Osteoblast (primary cell): ENCODE data around the gene CADM4. TPM values are rescaled to one million over a fixed set of nuclear protein-coding genes. Genes with fewer than 3 reads are reported as not detected.

Experiments used
- DNase-seq: peaks from one replicate; pipeline ENCODE4 v3.0.0; 2011; ENCODE audit warnings: low spot score, mixed read lengths; ENCODE audit not compliant: insufficient read length; ENCODE audit errors: missing footprints
- H2AFZ ChIP-seq: 2 replicates; pipeline ENCODE4 v1.6.0; 2011; ENCODE audit warnings: mild to moderate bottlenecking, low read length
- H3K27ac ChIP-seq: 2 replicates; pipeline ENCODE4 v1.5.1; 2011; ENCODE audit warnings: mild to moderate bottlenecking, low read depth, low read length, moderate library complexity
- H3K27me3 ChIP-seq: 2 replicates; pipeline ENCODE4 v1.6.0; 2012; ENCODE audit warnings: mild to moderate bottlenecking, control low read depth, inconsistent platforms, low read length, moderate library complexity; ENCODE audit not compliant: insufficient read depth
- H3K36me3 ChIP-seq: 2 replicates; pipeline ENCODE4 v1.5.1; 2011; ENCODE audit warnings: mild to moderate bottlenecking, low read length, control low read depth, moderate library complexity; ENCODE audit not compliant: insufficient read depth
- H3K4me1 ChIP-seq: 2 replicates; pipeline ENCODE4 v1.5.1; 2011; ENCODE audit warnings: mild to moderate bottlenecking, low read length, control low read depth, moderate library complexity; ENCODE audit not compliant: insufficient read depth
- H3K4me2 ChIP-seq: 2 replicates; pipeline ENCODE4 v1.6.0; 2011; ENCODE audit warnings: mild to moderate bottlenecking, low read length; ENCODE audit not compliant: insufficient read depth
- H3K4me3 ChIP-seq: fragments of 200-600 bp; sonication (generic); 3 replicates; pipeline ENCODE4 v1.5.1; 2012; ENCODE audit warnings: mild to moderate bottlenecking, low read length, inconsistent platforms; ENCODE audit not compliant: insufficient read depth
- H3K79me2 ChIP-seq: 2 replicates; pipeline ENCODE4 v1.6.0; 2012; ENCODE audit warnings: mild to moderate bottlenecking, low read length, control low read depth, inconsistent platforms; ENCODE audit not compliant: insufficient read depth
- H3K9me3 ChIP-seq: 2 replicates; pipeline ENCODE4 v1.5.1; 2011; ENCODE audit warnings: low read depth, low read length, control low read depth
- H4K20me1 ChIP-seq: 2 replicates; pipeline ENCODE4 v1.6.0; 2012; ENCODE audit warnings: mild to moderate bottlenecking, low read length, control low read depth; ENCODE audit not compliant: insufficient read depth
- CTCF ChIP-seq: IDR thresholded peaks from 2 replicates; pipeline ENCODE4 v1.5.1; 2011; ENCODE audit warnings: mild to moderate bottlenecking, low read depth, low read length, moderate library complexity; ENCODE audit errors: extremely low read depth
- total RNA-seq: library from RNA; depleted of rRNA; stranded (reverse); fragments of >200 nt; gene quantifications from 2 replicates; pipeline ENCODE4 v1.2.3, GENCODE V29; 2012

CADM4 gene
- total RNA-seq, 1 donor, result 1.4 TPM

DNA sequence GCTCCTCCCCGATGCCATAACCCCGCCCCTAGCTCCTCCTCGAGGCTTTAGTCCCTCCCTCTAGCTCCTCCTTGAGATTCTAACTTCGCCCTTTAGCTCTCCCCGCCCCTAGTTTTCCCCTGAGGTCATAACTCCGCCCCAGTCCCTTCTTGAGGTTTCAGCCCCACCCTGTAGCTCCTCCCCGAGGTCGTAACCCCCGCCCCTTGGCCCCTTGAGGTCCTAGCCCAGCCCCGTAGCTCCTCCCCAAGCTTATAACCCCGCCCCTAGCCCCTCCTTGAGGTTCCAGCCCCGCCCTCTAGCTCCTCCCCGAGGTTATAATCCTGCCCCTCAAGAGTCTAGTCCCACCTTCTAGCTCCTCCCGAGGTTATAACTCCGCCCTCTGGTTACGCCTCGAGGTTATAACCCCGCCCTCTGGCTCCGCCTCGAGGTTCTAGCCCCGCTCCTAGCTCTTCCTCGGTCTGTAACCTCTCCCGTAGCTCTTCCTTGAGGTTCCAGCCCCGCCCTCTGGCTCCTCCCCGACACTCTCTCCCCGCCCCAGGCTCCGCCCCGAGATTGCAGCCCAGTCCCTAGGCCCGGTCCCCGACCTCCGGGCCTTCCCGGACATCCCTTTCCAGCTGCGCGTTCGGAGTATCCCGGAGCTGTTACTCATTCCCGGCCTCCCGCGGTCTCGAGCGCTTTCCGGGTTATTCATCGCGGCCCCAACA is 28.9 kb upstream of the CADM4 start:
- no peaks in the 10 kb centered on the region for H3K27me3 ChIP-seq
- peaks cover 47% of the 10 kb centered on the region for H3K79me2 ChIP-seq
- H3K36me3 ChIP-seq, result peaks cover 41% of the 10 kb centered on the region
- no peaks in the 10 kb centered on the region for H3K9me3 ChIP-seq
- peak overlapping the region; percentile 69 for H2AFZ ChIP-seq
- DNase-seq, result peak; percentile 97
- peak overlapping the region; percentile 90 for H3K27ac ChIP-seq
- peak overlapping the region; percentile 94 for H3K4me2 ChIP-seq
- H3K4me3 ChIP-seq, result peak overlapping the region; percentile 98
- H3K4me1 ChIP-seq, result peaks cover 17% of the 10 kb centered on the region
- TF ChIP-seq CTCF, result no peak
- H4K20me1 ChIP-seq, result peaks cover 27% of the 10 kb centered on the region

DNA sequence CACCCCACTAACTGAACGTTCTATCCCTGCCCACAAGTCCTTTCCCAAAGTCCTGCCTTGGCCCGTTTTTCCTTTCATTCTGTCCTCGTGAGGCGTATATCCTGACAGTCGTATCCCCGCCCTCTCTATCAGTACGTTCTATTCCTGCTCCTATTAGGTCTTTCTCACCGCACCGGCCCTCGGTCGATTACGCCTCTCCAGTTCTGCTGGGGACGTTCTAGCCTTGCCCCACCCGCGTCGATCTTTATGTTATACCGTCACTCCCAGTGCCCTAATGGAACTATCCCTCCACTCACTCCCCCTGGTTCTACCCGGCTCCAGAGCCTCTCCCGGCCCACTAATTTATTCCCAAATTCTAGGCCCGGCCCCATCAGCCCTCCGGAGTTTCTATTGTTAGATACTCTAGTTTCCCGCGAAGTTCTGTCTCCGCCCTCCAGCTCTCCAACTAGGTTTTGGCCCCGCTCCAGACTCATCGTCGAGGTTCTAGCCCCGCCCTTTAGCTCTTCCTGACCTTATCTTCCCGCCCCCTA is 28.3 kb upstream of the CADM4 start:
- Histone ChIP-seq H2AFZ (peak overlapping the region; percentile 36), H3K4me3 (peak overlapping the region; percentile 76), H3K27ac (peak overlapping the region; percentile 60), H4K20me1 (peaks cover 28% of the 10 kb centered on the region), H3K4me1 (peaks cover 17% of the 10 kb centered on the region), H3K79me2 (peaks cover 51% of the 10 kb centered on the region), H3K36me3 (peaks cover 46% of the 10 kb centered on the region), H3K4me2 (peak overlapping the region; percentile 87), H3K27me3 (no peaks in the 10 kb centered on the region), H3K9me3 (no peaks in the 10 kb centered on the region)
- peak; percentile 93 for DNase-seq
- TF ChIP-seq CTCF, result no peak

DNA sequence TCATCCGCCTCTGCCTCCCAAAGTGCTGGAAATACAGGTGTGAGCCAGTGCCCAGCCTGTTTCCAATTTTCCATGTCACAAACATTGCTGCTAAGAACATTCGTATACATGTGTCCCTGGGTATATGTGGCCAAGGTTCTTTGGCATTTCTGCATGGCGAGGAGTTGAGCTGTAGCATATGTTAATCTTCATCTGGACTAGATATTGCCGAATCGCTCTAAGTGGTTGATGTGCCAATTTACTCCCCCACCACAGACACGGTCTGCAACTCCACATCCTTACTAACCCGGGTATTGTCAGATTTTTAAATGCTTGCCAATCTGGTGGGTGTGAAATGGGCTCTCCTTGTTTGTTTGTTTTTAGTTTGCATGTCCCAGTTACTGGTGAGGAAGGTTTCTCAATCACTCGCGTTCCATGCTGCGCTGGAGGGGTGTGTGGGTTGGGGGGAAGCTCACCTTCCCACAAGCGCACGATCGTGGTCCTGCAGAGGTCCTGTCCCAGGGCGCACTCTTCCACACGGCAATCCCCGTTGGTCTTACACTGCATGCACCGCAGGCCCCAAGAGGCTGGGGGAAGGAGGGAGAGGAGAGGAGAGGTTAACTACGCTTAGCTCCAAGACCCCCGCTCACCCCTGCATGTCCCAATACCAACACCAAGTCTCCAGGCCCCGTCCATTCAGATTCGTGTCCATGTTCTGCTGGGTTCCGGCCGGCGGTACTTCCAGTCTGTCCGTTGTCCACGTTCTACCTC is 27.7 kb upstream of the CADM4 start:
- Histone ChIP-seq H3K27ac (peak overlapping the region; percentile 60), H2AFZ (peak overlapping the region; percentile 36)

More for the DNA sequence above, 27.7 kb upstream of the CADM4 start:
- H4K20me1 ChIP-seq, result peaks cover 33% of the 10 kb centered on the region
- no peak for DNase-seq
- H3K4me3 ChIP-seq, result peak overlapping the region; percentile 76
- H3K36me3 ChIP-seq, result peaks cover 53% of the 10 kb centered on the region
- TF ChIP-seq CTCF, result no peak
- no peaks in the 10 kb centered on the region for H3K9me3 ChIP-seq
- peaks cover 17% of the 10 kb centered on the region for H3K4me1 ChIP-seq
- peak overlapping the region; percentile 87 for H3K4me2 ChIP-seq
- no peaks in the 10 kb centered on the region for H3K27me3 ChIP-seq
- peaks cover 57% of the 10 kb centered on the region for H3K79me2 ChIP-seq
